Measurements from ENCODE around the gene CASP2. TPM values are rescaled to one million over a fixed set of nuclear protein-coding genes. Genes with fewer than 3 reads are reported as not detected.
"Not testable (repeated sequence)": the region's sequence is repeated elsewhere in the genome, so short reads cannot be mapped to it uniquely, and the experiment has no call there.

Gene CASP2
- total RNA-seq, 2 donors from 2014 or later: 110 to 119 TPM

GRCh38 chr7:143280566-143280965 is 7.6 kb upstream of the CASP2 start:
- H3K9me3 Mint-ChIP-seq: no peaks in the 10 kb centered on the region
- H3K27me3 Mint-ChIP-seq: no peaks in the 10 kb centered on the region
- no peak for ATAC-seq (replicated peaks)
- H3K27ac Mint-ChIP-seq: peak overlapping the region; percentile 95
- no peaks in the 10 kb centered on the region for H3K36me3 Mint-ChIP-seq (ENCODE audit: low read depth)
- peaks cover 34% of the 10 kb centered on the region for H3K4me1 Mint-ChIP-seq
- peak overlapping the region; percentile 86 for H3K4me3 Mint-ChIP-seq

GRCh38 chr7:143281529-143281928 is 6.6 kb upstream of the CASP2 start:
- Mint-ChIP-seq H3K9me3 (no peaks in the 10 kb centered on the region), H3K27me3 (no peaks in the 10 kb centered on the region), H3K4me3 (peak overlapping the region; percentile 28), H3K36me3 (ENCODE audit: low read depth) (no peaks in the 10 kb centered on the region), H3K4me1 (peaks cover 35% of the 10 kb centered on the region), H3K27ac (no peak overlapping the region)
- no peak for ATAC-seq (replicated peaks)

- no peaks in the 10 kb centered on the region for H3K9me3 Mint-ChIP-seq
- ATAC-seq (replicated peaks): no peak
- H3K4me3 Mint-ChIP-seq: no peak overlapping the region
- no peak overlapping the region for H3K27ac Mint-ChIP-seq
- no peaks in the 10 kb centered on the region for H3K36me3 Mint-ChIP-seq (ENCODE audit: low read depth)
- peaks cover 35% of the 10 kb centered on the region for H3K4me1 Mint-ChIP-seq
- H3K27me3 Mint-ChIP-seq: no peaks in the 10 kb centered on the region
These were observed 6.0 kb upstream of the CASP2 start for GRCh38 chr7:143282124-143282523.

GRCh38 chr7:143283381-143283780 is 4.8 kb upstream of the CASP2 start:
- Mint-ChIP-seq H3K27ac (no peak overlapping the region), H3K36me3 (ENCODE audit: low read depth) (no peaks in the 10 kb centered on the region), H3K27me3 (no peaks in the 10 kb centered on the region), H3K4me3 (peak overlapping the region; percentile 8), H3K4me1 (peaks cover 40% of the 10 kb centered on the region), H3K9me3 (no peaks in the 10 kb centered on the region)
- no peak for ATAC-seq (replicated peaks)

- H3K4me1 Mint-ChIP-seq: peaks cover 29% of the 10 kb centered on the region
- H3K4me3 Mint-ChIP-seq: peak within 1 kb of the TSS; percentile 8
- H3K27me3 Mint-ChIP-seq: no peaks in the 10 kb centered on the region
- no peak within 1 kb of the TSS for H3K27ac Mint-ChIP-seq
- H3K36me3 Mint-ChIP-seq (ENCODE audit: low read depth): peaks cover 14% of the 10 kb centered on the region
- no peaks in the 10 kb centered on the region for H3K9me3 Mint-ChIP-seq
- ATAC-seq (replicated peaks): no peak
These were observed 3.3 kb upstream of the CASP2 start, which contains the start of gene TMEM139 for GRCh38 chr7:143284591-143285469. TSS of gene TMEM139 (plus strand) at chr7:143284958. CDS start at chr7:143285958, 1,000 bp downstream.

- no peak for ATAC-seq (replicated peaks)
These were observed 2.7 kb upstream of the CASP2 start for GRCh38 chr7:143285470-143285778.

GRCh38 chr7:143285806-143286521 is 2.2 kb upstream of the CASP2 start:
- ATAC-seq (replicated peaks): no peak

More at GRCh38 chr7:143285470-143285778, 2.7 kb upstream of the CASP2 start:
- Mint-ChIP-seq H3K27me3 (no peaks in the 10 kb centered on the region), H3K4me3 (no peak overlapping the region), H3K27ac (no peak overlapping the region), H3K9me3 (no peaks in the 10 kb centered on the region), H3K36me3 (ENCODE audit: low read depth) (peaks cover 20% of the 10 kb centered on the region), H3K4me1 (peaks cover 23% of the 10 kb centered on the region)

GRCh38 chr7:143286522-143286890 is 1.6 kb upstream of the CASP2 start:
- Mint-ChIP-seq H3K36me3 (ENCODE audit: low read depth) (peaks cover 31% of the 10 kb centered on the region), H3K27ac (no peak overlapping the region), H3K9me3 (no peaks in the 10 kb centered on the region), H3K4me1 (peaks cover 27% of the 10 kb centered on the region), H3K27me3 (no peaks in the 10 kb centered on the region), H3K4me3 (peak overlapping the region; percentile 98)
- ATAC-seq (replicated peaks): no peak

More at GRCh38 chr7:143285806-143286521, 2.2 kb upstream of the CASP2 start:
- peaks cover 25% of the 10 kb centered on the region for H3K36me3 Mint-ChIP-seq (ENCODE audit: low read depth)
- H3K27me3 Mint-ChIP-seq: no peaks in the 10 kb centered on the region
- peaks cover 22% of the 10 kb centered on the region for H3K4me1 Mint-ChIP-seq
- no peak overlapping the region for H3K4me3 Mint-ChIP-seq
- H3K9me3 Mint-ChIP-seq: no peaks in the 10 kb centered on the region
- H3K27ac Mint-ChIP-seq: no peak overlapping the region

- Mint-ChIP-seq H3K27me3 (no peaks in the 10 kb centered on the region), H3K9me3 (no peaks in the 10 kb centered on the region), H3K4me1 (peaks cover 29% of the 10 kb centered on the region), H3K27ac (peak overlapping the region; percentile 96), H3K4me3 (peak overlapping the region; percentile 98), H3K36me3 (ENCODE audit: low read depth) (peaks cover 40% of the 10 kb centered on the region)
- ATAC-seq (replicated peaks): no peak
These were observed 714 bp upstream of the CASP2 start for GRCh38 chr7:143287339-143287934.

GRCh38 chr7:143288836-143289235 is 685 bp downstream of the CASP2 start:
- no peaks in the 10 kb centered on the region for H3K27me3 Mint-ChIP-seq
- H3K4me1 Mint-ChIP-seq: peaks cover 24% of the 10 kb centered on the region
- no peaks in the 10 kb centered on the region for H3K9me3 Mint-ChIP-seq
- ATAC-seq (replicated peaks): no peak
- H3K36me3 Mint-ChIP-seq (ENCODE audit: low read depth): peaks cover 54% of the 10 kb centered on the region
- H3K27ac Mint-ChIP-seq: peak overlapping the region; percentile 96
- H3K4me3 Mint-ChIP-seq: peak overlapping the region; percentile 98

GRCh38 chr7:143289421-143289820 is 1.3 kb downstream of the CASP2 start:
- Mint-ChIP-seq H3K9me3 (no peaks in the 10 kb centered on the region), H3K4me1 (peaks cover 25% of the 10 kb centered on the region), H3K27ac (peak overlapping the region; percentile 96), H3K4me3 (peak overlapping the region; percentile 98), H3K27me3 (no peaks in the 10 kb centered on the region), H3K36me3 (ENCODE audit: low read depth) (peaks cover 60% of the 10 kb centered on the region)
- peak; percentile 33 for ATAC-seq (replicated peaks)

GRCh38 chr7:143289888-143290287 is 1.7 kb downstream of the CASP2 start:
- ATAC-seq (replicated peaks): not testable (repeated sequence)
- H3K4me1 Mint-ChIP-seq: peaks cover 28% of the 10 kb centered on the region

GRCh38 chr7:143290293-143290692 is 2.1 kb downstream of the CASP2 start:
- peaks cover 68% of the 10 kb centered on the region for H3K36me3 Mint-ChIP-seq (ENCODE audit: low read depth)
- peaks cover 27% of the 10 kb centered on the region for H3K4me1 Mint-ChIP-seq
- H3K4me3 Mint-ChIP-seq: peak overlapping the region; percentile 98
- no peaks in the 10 kb centered on the region for H3K9me3 Mint-ChIP-seq
- no peak for ATAC-seq (replicated peaks)
- H3K27ac Mint-ChIP-seq: peak overlapping the region; percentile 96
- no peaks in the 10 kb centered on the region for H3K27me3 Mint-ChIP-seq

More at GRCh38 chr7:143289888-143290287, 1.7 kb downstream of the CASP2 start:
- H3K27me3 Mint-ChIP-seq, H3K9me3 Mint-ChIP-seq: not testable (repeated sequence)
- Mint-ChIP-seq H3K27ac (peak overlapping the region; percentile 96), H3K36me3 (ENCODE audit: low read depth) (peaks cover 64% of the 10 kb centered on the region), H3K4me3 (peak overlapping the region; percentile 98)

- Mint-ChIP-seq H3K27me3 (no peaks in the 10 kb centered on the region), H3K36me3 (ENCODE audit: low read depth) (peaks cover 94% of the 10 kb centered on the region), H3K4me1 (peaks cover 28% of the 10 kb centered on the region), H3K4me3 (no peak overlapping the region), H3K27ac (no peak overlapping the region), H3K9me3 (no peaks in the 10 kb centered on the region)
- ATAC-seq (replicated peaks): no peak
These were observed 4.7 kb downstream of the CASP2 start for GRCh38 chr7:143292876-143293275.
